ENCODE results near the gene ATG2A.

Gene ATG2A

GRCh38 chr11:64862987-64863390 lies 54.0 kb downstream of the ATG2A start:
- H2AFZ ChIP-seq (ENCODE audit: low read depth), result no peak overlapping the region
- TF ChIP-seq CTCF (conservative IDR thresholded peaks at IDR 0.05; ENCODE audit: low read depth, low read length), result no peak
- peak overlapping the region; percentile 95; the same call in 1 of the 2 replicates for H3K4me2 ChIP-seq
- no peak overlapping the region for H3K9ac ChIP-seq
- H3K4me1 ChIP-seq (ENCODE audit: low read depth, poor library complexity, severe bottlenecking), result peaks cover 100% of the 10 kb centered on the region
- H3K36me3 ChIP-seq (ENCODE audit: insufficient read depth), result no peaks in the 10 kb centered on the region
- peak overlapping the region; percentile 97 for H3K27ac ChIP-seq
- H3K4me3 ChIP-seq (IDR thresholded peaks at IDR 0.05; ENCODE audit: insufficient read depth, low read depth, low read length), result no peak overlapping the region
- H3K27me3 ChIP-seq (ENCODE audit: insufficient read depth, low read depth), result no peaks in the 10 kb centered on the region
- peaks cover 65% of the 10 kb centered on the region for H3K79me2 ChIP-seq (ENCODE audit: insufficient read depth, low read depth)
- H4K20me1 ChIP-seq (ENCODE audit: insufficient read depth), result no peaks in the 10 kb centered on the region

GRCh38 chr11:64861227-64861975 lies 55.6 kb downstream of the ATG2A start:
- Histone ChIP-seq H3K79me2 (ENCODE audit: insufficient read depth, low read depth) (peaks cover 57% of the 10 kb centered on the region), H3K36me3 (ENCODE audit: insufficient read depth) (no peaks in the 10 kb centered on the region), H4K20me1 (ENCODE audit: insufficient read depth) (no peaks in the 10 kb centered on the region), H3K4me2 (peak overlapping the region; percentile 33; the same call in 1 of the 2 replicates), H3K27me3 (ENCODE audit: insufficient read depth, low read depth) (no peaks in the 10 kb centered on the region), H3K4me3 (IDR thresholded peaks at IDR 0.05; ENCODE audit: insufficient read depth, low read depth, low read length) (no peak overlapping the region), H2AFZ (ENCODE audit: low read depth) (no peak overlapping the region), H3K27ac (peak overlapping the region; percentile 14; the same call in 1 of the 2 replicates), H3K4me1 (ENCODE audit: low read depth, poor library complexity, severe bottlenecking) (peaks cover 100% of the 10 kb centered on the region), H3K9ac (no peak overlapping the region)
- no peak for TF ChIP-seq CTCF (conservative IDR thresholded peaks at IDR 0.05; ENCODE audit: low read depth, low read length)

- Histone ChIP-seq H3K79me2 (ENCODE audit: insufficient read depth, low read depth) (peaks cover 49% of the 10 kb centered on the region), H3K9ac (peak overlapping the region; percentile 55; the same call in 1 of the 2 replicates)
- TF ChIP-seq CTCF (conservative IDR thresholded peaks at IDR 0.05; ENCODE audit: low read depth, low read length), result no peak
Observed at GRCh38 chr11:64859542-64860414, 57.2 kb downstream of the ATG2A start.

GRCh38 chr11:64858467-64859263 lies 58.3 kb downstream of the ATG2A start:
- no peaks in the 10 kb centered on the region for H3K36me3 ChIP-seq (ENCODE audit: insufficient read depth)
- TF ChIP-seq CTCF (conservative IDR thresholded peaks at IDR 0.05; ENCODE audit: low read depth, low read length), result no peak
- peak overlapping the region; percentile 3; the same call in 1 of the 2 replicates for H2AFZ ChIP-seq (ENCODE audit: low read depth)
- no peak overlapping the region for H3K4me3 ChIP-seq (IDR thresholded peaks at IDR 0.05; ENCODE audit: insufficient read depth, low read depth, low read length)
- no peaks in the 10 kb centered on the region for H3K27me3 ChIP-seq (ENCODE audit: insufficient read depth, low read depth)
- no peaks in the 10 kb centered on the region for H4K20me1 ChIP-seq (ENCODE audit: insufficient read depth)
- peaks cover 94% of the 10 kb centered on the region for H3K4me1 ChIP-seq (ENCODE audit: low read depth, poor library complexity, severe bottlenecking)
- H3K4me2 ChIP-seq, result peak overlapping the region; percentile 98
- H3K79me2 ChIP-seq (ENCODE audit: insufficient read depth, low read depth), result peaks cover 42% of the 10 kb centered on the region
- peak overlapping the region; percentile 55; the same call in 1 of the 2 replicates for H3K9ac ChIP-seq
- peak overlapping the region; percentile 90 for H3K27ac ChIP-seq

More at GRCh38 chr11:64859542-64860414, 57.2 kb downstream of the ATG2A start:
- no peaks in the 10 kb centered on the region for H3K36me3 ChIP-seq (ENCODE audit: insufficient read depth)
- no peak overlapping the region for H3K4me3 ChIP-seq (IDR thresholded peaks at IDR 0.05; ENCODE audit: insufficient read depth, low read depth, low read length)
- H4K20me1 ChIP-seq (ENCODE audit: insufficient read depth), result no peaks in the 10 kb centered on the region
- H3K27ac ChIP-seq, result peak overlapping the region; percentile 90
- H3K4me2 ChIP-seq, result peak overlapping the region; percentile 98
- H2AFZ ChIP-seq (ENCODE audit: low read depth), result peak overlapping the region; percentile 3; the same call in 1 of the 2 replicates
- H3K4me1 ChIP-seq (ENCODE audit: low read depth, poor library complexity, severe bottlenecking), result peaks cover 94% of the 10 kb centered on the region
- no peaks in the 10 kb centered on the region for H3K27me3 ChIP-seq (ENCODE audit: insufficient read depth, low read depth)
